Chondrocyte (in vitro differentiated cells): ENCODE measurements around the gene DCAKD. TPM values are rescaled to one million over a fixed set of nuclear protein-coding genes. Genes with fewer than 3 reads are reported as not detected.

Experiments used
- DNase-seq: peaks from one replicate; pipeline ENCODE4 v3.0.0; 2021; ENCODE audit warnings: mixed read lengths, low spot score
- H3K27ac Mint-ChIP-seq: one replicate; pipeline ENCODE4 v1.8.0; 2021; ENCODE audit warnings: mild to moderate bottlenecking, moderate library complexity, mixed read lengths; ENCODE audit not compliant: unreplicated experiment
- H3K27me3 Mint-ChIP-seq: 2 replicates; pipeline ENCODE4 v1.8.0; 2021; ENCODE audit warnings: low read depth, mixed read lengths
- H3K36me3 Mint-ChIP-seq: 2 replicates; pipeline ENCODE4 v1.8.0; 2021; ENCODE audit warnings: low read depth, mixed read lengths
- H3K4me1 Mint-ChIP-seq: 2 replicates; pipeline ENCODE4 v1.8.0; 2021; ENCODE audit warnings: low read depth, mild to moderate bottlenecking, mixed read lengths
- H3K4me3 Mint-ChIP-seq: one replicate; pipeline ENCODE4 v1.8.0; 2021; ENCODE audit warnings: mild to moderate bottlenecking, moderate library complexity, mixed read lengths; ENCODE audit not compliant: unreplicated experiment
- H3K9me3 Mint-ChIP-seq: 2 replicates; pipeline ENCODE4 v1.8.0; 2021; ENCODE audit warnings: low read depth, mixed read lengths
- CTCF ChIP-seq: fragments of 200-600 bp; sonication (generic); IDR thresholded peaks from 2 replicates; pipeline ENCODE4 v1.5.0; 2021; ENCODE audit warnings: antibody characterized with exemption, mild to moderate bottlenecking, moderate library complexity
- total RNA-seq: library from RNA; stranded (reverse); gene quantifications from 3 replicates; pipeline ENCODE4 v1.2.1, GENCODE V29; 2021

Gene DCAKD
- total RNA-seq, 1 donor from 2014 or later: 33.9 TPM

DNA sequence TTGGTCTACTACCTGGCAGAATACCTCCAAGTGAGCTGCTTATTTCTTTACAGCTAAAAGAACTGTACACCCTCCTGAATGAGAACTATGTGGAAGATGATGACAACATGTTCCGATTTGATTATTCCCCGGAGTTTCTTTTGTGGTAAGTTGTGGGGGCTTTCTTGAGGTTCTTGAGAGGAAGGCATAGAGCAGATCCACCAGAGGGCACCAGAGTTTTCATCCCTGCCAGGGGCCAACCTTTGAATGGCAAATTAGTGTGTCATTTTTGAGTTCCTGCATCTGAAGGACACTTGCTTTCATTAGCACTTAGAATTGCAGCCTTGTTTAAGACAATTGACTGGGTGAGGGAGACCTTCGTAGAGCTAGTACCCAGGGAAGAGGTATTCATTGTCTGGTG lies 44.7 kb upstream of the DCAKD start:
- no peaks in the 10 kb centered on the region for H3K9me3 Mint-ChIP-seq
- H3K36me3 Mint-ChIP-seq: peaks cover 32% of the 10 kb centered on the region
- peak overlapping the region; percentile 28 for H3K27ac Mint-ChIP-seq
- peaks cover 46% of the 10 kb centered on the region for H3K4me1 Mint-ChIP-seq
- H3K27me3 Mint-ChIP-seq: no peaks in the 10 kb centered on the region
- DNase-seq: no peak
- no peak overlapping the region for H3K4me3 Mint-ChIP-seq
- TF ChIP-seq CTCF: peak; percentile 78

DNA sequence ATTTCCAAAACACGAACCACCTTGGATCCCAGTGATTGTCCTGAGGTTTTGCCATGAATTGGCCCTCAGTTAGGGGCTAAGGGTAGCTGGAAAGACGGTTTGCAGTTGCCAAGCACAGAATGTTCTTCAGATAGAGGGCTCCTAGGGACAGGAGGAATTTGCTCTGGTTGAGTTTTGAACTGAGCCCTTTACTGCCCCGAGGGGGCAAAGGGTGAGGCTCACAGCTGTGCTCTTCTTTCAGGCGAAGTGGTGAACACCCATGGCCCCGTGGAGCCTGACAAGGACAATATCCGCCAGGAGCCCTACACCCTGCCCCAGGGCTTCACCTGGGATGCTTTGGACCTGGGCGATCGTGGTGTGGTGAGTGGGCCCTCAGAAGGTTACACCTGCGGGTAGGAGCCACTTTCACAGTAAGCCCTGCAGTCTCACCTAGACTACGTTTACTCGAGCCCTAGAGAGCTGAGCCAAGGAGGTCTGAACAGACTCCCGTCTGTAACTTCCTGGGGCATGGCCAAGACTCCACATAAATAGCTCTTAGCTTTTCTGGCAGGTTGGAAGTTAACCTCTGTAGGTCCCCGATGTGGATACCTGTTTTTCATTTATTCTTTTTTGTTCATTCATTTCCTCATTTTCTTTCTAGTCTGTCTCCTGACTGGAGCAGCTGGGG lies 42.1 kb upstream of the DCAKD start:
- Mint-ChIP-seq H3K36me3 (peaks cover 37% of the 10 kb centered on the region), H3K4me3 (no peak overlapping the region), H3K4me1 (peaks cover 52% of the 10 kb centered on the region), H3K27ac (peak overlapping the region; percentile 99), H3K9me3 (no peaks in the 10 kb centered on the region), H3K27me3 (no peaks in the 10 kb centered on the region)
- no peak for DNase-seq
- TF ChIP-seq CTCF: no peak

DNA sequence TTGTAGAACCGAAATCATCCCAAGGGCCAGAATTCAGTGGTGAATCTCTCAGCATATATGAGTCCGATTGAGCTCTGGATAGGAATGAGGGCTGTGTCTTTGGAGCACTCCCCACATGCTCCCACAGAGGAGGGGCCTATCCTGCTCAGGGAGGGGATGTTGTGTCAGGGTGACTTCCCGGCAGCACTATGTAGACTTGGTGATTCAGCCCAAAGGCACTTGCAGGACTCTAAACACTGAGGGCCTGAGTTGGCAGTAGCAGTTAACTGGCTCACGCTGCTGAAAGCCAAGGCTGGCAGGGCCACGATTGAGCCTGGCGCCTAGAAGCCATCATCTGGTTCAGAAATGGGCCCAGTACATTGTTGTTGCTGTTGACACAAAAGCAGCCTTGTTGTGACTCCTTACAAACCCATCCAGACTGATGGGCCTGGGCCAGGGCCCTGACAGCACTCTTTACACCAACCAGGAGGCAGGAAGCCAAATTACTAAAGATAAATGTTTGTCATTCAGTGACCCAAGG lies 41.5 kb upstream of the DCAKD start:
- no peak for TF ChIP-seq CTCF
- H3K9me3 Mint-ChIP-seq: no peaks in the 10 kb centered on the region

DNA sequence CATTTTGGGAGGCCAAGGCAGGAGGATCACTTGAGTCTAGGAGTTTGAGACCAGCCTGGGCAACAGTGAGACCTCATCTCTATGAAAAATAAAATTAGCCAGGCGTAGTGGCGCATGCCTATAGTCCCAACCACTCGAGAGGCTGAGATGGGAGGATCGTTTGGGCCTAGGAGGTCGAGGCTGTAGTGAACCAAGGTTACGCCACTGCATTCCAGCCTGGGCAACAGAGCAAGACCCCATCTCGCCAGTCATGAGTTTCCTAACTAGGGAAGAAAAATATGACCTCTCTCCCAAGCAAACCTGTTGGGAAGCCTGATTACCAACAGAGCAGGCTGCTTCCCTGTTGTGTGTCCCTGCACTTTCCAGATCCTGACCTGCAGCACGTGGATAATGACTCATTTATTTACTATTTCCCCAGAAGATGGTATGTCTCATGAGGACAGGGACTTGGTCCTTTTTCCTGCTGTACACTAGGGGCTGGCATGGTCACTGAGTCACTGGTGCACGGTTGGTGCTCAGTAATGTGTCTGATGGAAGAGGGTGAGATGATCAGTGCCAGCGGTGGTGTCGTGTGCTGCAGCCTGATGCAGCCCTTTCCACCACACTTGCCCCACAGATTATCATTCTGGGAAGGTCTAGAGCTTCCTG lies 40.5 kb upstream of the DCAKD start:
- TF ChIP-seq CTCF: no peak
- Mint-ChIP-seq H3K36me3 (peaks cover 35% of the 10 kb centered on the region), H3K4me3 (peak overlapping the region; percentile 11), H3K9me3 (no peaks in the 10 kb centered on the region), H3K4me1 (peaks cover 67% of the 10 kb centered on the region), H3K27ac (peak overlapping the region; percentile 99), H3K27me3 (no peaks in the 10 kb centered on the region)
- DNase-seq: no peak

More for the DNA sequence above, 41.5 kb upstream of the DCAKD start:
- peak overlapping the region; percentile 99 for H3K27ac Mint-ChIP-seq
- H3K4me1 Mint-ChIP-seq: peaks cover 56% of the 10 kb centered on the region
- H3K36me3 Mint-ChIP-seq: peaks cover 34% of the 10 kb centered on the region
- no peaks in the 10 kb centered on the region for H3K27me3 Mint-ChIP-seq
- DNase-seq: no peak
- H3K4me3 Mint-ChIP-seq: peak overlapping the region; percentile 53

GRCh38 chr17:45090711-45091110 lies 39.3 kb upstream of the DCAKD start:
- peaks cover 28% of the 10 kb centered on the region for H3K36me3 Mint-ChIP-seq
- no peak for DNase-seq
- no peak for TF ChIP-seq CTCF
- H3K4me1 Mint-ChIP-seq: peaks cover 66% of the 10 kb centered on the region
- H3K27ac Mint-ChIP-seq: peak overlapping the region; percentile 6
- no peak overlapping the region for H3K4me3 Mint-ChIP-seq
- H3K27me3 Mint-ChIP-seq: no peaks in the 10 kb centered on the region
- no peaks in the 10 kb centered on the region for H3K9me3 Mint-ChIP-seq
